HCT116 (cell line): ENCODE results near the gene GRIA2. TPM values are rescaled to one million over a fixed set of nuclear protein-coding genes. Genes with fewer than 3 reads are reported as not detected.

Source experiments
- ATAC-seq: fragments of 200-7000 bp; cut with Tn5 transposase; 2 replicates; pipeline ENCODE4 v1.9.1; 2020; ENCODE audit warnings: mild to moderate bottlenecking, moderate library complexity
- BruUV-seq: library from RNA; stranded (reverse); fragments of 400-500 nt; replicated peaks from 2 replicates; lab custom pipeline; 2021; lab: Mats Ljungman, UMichigan
- CTCF ChIA-PET: fragments of 300-600 bp; sonication (Branson Sonifier 250); formaldehyde crosslinking; loops from one replicate; lab custom pipeline; 2021; ENCODE audit warnings: antibody characterized with exemption; lab: Charles Lee
- POLR2A ChIA-PET: fragments of 300-600, 350-600 bp; sonication (Branson Sonifier 250); formaldehyde crosslinking; loops from one replicate; lab custom pipeline; 2021; ENCODE audit warnings: antibody characterized with exemption; lab: Charles Lee
- RAD21 ChIA-PET, 2 experiments: fragments of 300-600 bp; sonication (Branson Sonifier 250); formaldehyde crosslinking; loops; one replicate each; lab custom pipeline; 2023; ENCODE audit warnings: low total read pairs in 2 of 2; ENCODE audit not compliant: uncharacterized antibody in 2 of 2, unreplicated experiment in 2 of 2, low non-redundant PET in 1 of 2; lab: Charles Lee
- DNase-seq: peaks from one replicate; pipeline ENCODE4 v3.0.0-alpha.2; 2010; ENCODE audit warnings: low read depth, low spot score
- H2AFZ ChIP-seq: fragments of 200-600 bp; shearing (Covaris generic), sonication (generic); 2 replicates; pipeline ENCODE4 v1.6.1; 2017; ENCODE audit warnings: low read depth, mixed run types, mixed read lengths, antibody characterized with exemption, low read length; ENCODE audit not compliant: poor library complexity, severe bottlenecking
- H3K27ac ChIP-seq: 2 replicates; pipeline ENCODE4 v1.5.1; 2012; ENCODE audit warnings: low read depth, low read length
- H3K27me3 ChIP-seq: fragments of 200-600 bp; sonication (generic); 2 replicates; pipeline ENCODE4 v1.6.1; 2016; ENCODE audit warnings: mixed run types, low read length, mixed read lengths; ENCODE audit not compliant: insufficient read depth
- H3K36me3 ChIP-seq, 2 experiments: fragments of 200-500 bp in 1 of 2; fragments of 200-600 bp in 1 of 2; sonication (Bioruptor generic) in 1 of 2; sonication (generic) in 1 of 2; 2 replicates each; pipeline versions ENCODE4 v1.5.1 to v1.6.1; 2014 to 2016; ENCODE audit warnings: low read length in 2 of 2, inconsistent platforms in 1 of 2, mixed read lengths in 1 of 2, mixed run types in 1 of 2; ENCODE audit not compliant: insufficient read depth in 2 of 2, control insufficient read depth in 1 of 2
- H3K4me1 ChIP-seq, 2 experiments: fragments of 200-600 bp in 1 of 2; sonication (generic) in 1 of 2; 2 replicates each; pipeline versions ENCODE4 v1.5.1 to v1.6.1; 2012 to 2017; ENCODE audit warnings: low read length in 2 of 2, inconsistent platforms in 1 of 2, mild to moderate bottlenecking in 1 of 2, mixed read lengths in 1 of 2, mixed run types in 1 of 2, moderate library complexity in 1 of 2; ENCODE audit not compliant: insufficient read depth in 2 of 2, control insufficient read depth in 1 of 2
- H3K4me2 ChIP-seq: fragments of 200-600 bp; sonication (generic); 2 replicates; pipeline ENCODE4 v1.6.1; 2017; ENCODE audit warnings: mixed run types, low read length, mixed read lengths
- H3K4me3 ChIP-seq, 2 experiments: fragments of 200-600 bp in 1 of 2; sonication (generic) in 1 of 2; replicated peaks in 1 of 2; 2 replicates each; pipeline ENCODE4 v1.5.1; 2011 to 2016; ENCODE audit warnings: low read length in 2 of 2, control low read depth in 1 of 2, low read depth in 1 of 2, mild to moderate bottlenecking in 1 of 2, mixed read lengths in 1 of 2, mixed run types in 1 of 2
- H3K79me2 ChIP-seq: fragments of 200-600 bp; sonication (generic); 2 replicates; pipeline ENCODE4 v1.6.1; 2017; ENCODE audit warnings: mild to moderate bottlenecking, mixed run types, low read length, moderate library complexity, mixed read lengths; ENCODE audit not compliant: insufficient read depth
- H3K9ac ChIP-seq: fragments of 200-600 bp; sonication (generic); 2 replicates; pipeline ENCODE4 v1.6.1; 2016; ENCODE audit warnings: low read length, mixed read lengths
- H3K9me2 ChIP-seq: fragments of 200-600 bp; sonication (generic), shearing (Covaris generic); 2 replicates; pipeline ENCODE4 v1.6.1; 2017; ENCODE audit warnings: mixed run types, mild to moderate bottlenecking, moderate library complexity; ENCODE audit not compliant: insufficient read depth
- H3K9me3 ChIP-seq, 2 experiments: fragments of 200-500 bp in 1 of 2; fragments of 200-600 bp in 1 of 2; sonication (Bioruptor generic) in 1 of 2; sonication (generic) in 1 of 2; 2 replicates each; pipeline ENCODE4 v1.6.1; 2014 to 2017; ENCODE audit warnings: low read length in 2 of 2, mixed read lengths in 2 of 2, inconsistent platforms in 1 of 2, low read depth in 1 of 2, mild to moderate bottlenecking in 1 of 2, mixed run types in 1 of 2, moderate library complexity in 1 of 2; ENCODE audit not compliant: control insufficient read depth in 1 of 2, insufficient read depth in 1 of 2
- H4K20me1 ChIP-seq: fragments of 200-600 bp; sonication (generic), shearing (Covaris generic); 2 replicates; pipeline ENCODE4 v1.6.1; 2017; ENCODE audit warnings: mixed run types, mild to moderate bottlenecking, moderate library complexity; ENCODE audit not compliant: insufficient read depth
- CEBPB ChIP-seq: IDR thresholded peaks from 2 replicates; pipeline ENCODE4 v1.6.1; 2012; ENCODE audit warnings: low read depth
- EGR1 ChIP-seq: IDR thresholded peaks from 2 replicates; pipeline ENCODE4 v1.6.1; 2012; ENCODE audit warnings: low read depth
- ELF1 ChIP-seq: IDR thresholded peaks from 2 replicates; pipeline ENCODE4 v1.6.1; 2012; ENCODE audit warnings: low read depth, borderline replicate concordance
- EZH2 ChIP-seq: fragments of 200-600 bp; sonication (generic); IDR thresholded peaks from 2 replicates; pipeline ENCODE4 v1.6.1; 2017; ENCODE audit warnings: antibody characterized with exemption, mixed run types
- EZH2phosphoT487 ChIP-seq: fragments of 200-600 bp; IDR thresholded peaks from 2 replicates; pipeline ENCODE4 v1.6.1; 2018; ENCODE audit warnings: antibody characterized with exemption, borderline replicate concordance
- FOSL1 ChIP-seq: IDR thresholded peaks from 2 replicates; pipeline ENCODE4 v1.6.1; 2012; ENCODE audit warnings: low read depth
- JUND ChIP-seq: IDR thresholded peaks from 2 replicates; pipeline ENCODE4 v1.6.1; 2012
- POLR2A ChIP-seq: IDR thresholded peaks from 2 replicates; pipeline ENCODE4 v1.7.0; 2011; ENCODE audit warnings: borderline replicate concordance; ENCODE audit not compliant: insufficient read depth, insufficient read length; ENCODE audit errors: extremely low read depth
- SIN3A ChIP-seq: IDR thresholded peaks from 2 replicates; pipeline ENCODE4 v1.6.1; 2012; ENCODE audit warnings: low read depth
- SRF ChIP-seq: IDR thresholded peaks from 2 replicates; pipeline ENCODE4 v1.6.1; 2012; ENCODE audit warnings: low read depth
- TCF7L2 ChIP-seq: IDR thresholded peaks from 2 replicates; pipeline ENCODE4 v1.7.0; 2011; ENCODE audit warnings: borderline replicate concordance, inconsistent platforms; ENCODE audit not compliant: insufficient read depth, insufficient read length; ENCODE audit errors: extremely low read depth
- YY1 ChIP-seq: IDR thresholded peaks from 2 replicates; pipeline ENCODE4 v1.6.1; 2011; ENCODE audit warnings: low read length, low read depth, moderate library complexity, mild to moderate bottlenecking; ENCODE audit not compliant: insufficient replicate concordance; ENCODE audit errors: extremely low read depth
- ZFX ChIP-seq: fragments of 450-650 bp; IDR thresholded peaks from 2 replicates; pipeline ENCODE4 v1.6.1; 2017
- ZNF274 ChIP-seq: fragments of 200-500 bp; sonication (Bioruptor generic); IDR thresholded peaks from 2 replicates; pipeline ENCODE4 v1.6.1; 2014; ENCODE audit warnings: mild to moderate bottlenecking, low read depth, low read length, inconsistent platforms
- intact Hi-C: fragments of 100-400 bp; cut with micrococcal nuclease; formaldehyde crosslinking; loops from 2 replicates; pipeline ENCODE4 v1.10.0; 2022
- total RNA-seq: library from RNA; stranded (reverse); gene quantifications from one replicate; pipeline ENCODE4 v1.2.1, GENCODE V29; 2021; ENCODE audit not compliant: unreplicated experiment
- TF ChIP-seq, protein P1 (sequence below): IDR thresholded peaks from 2 replicates; pipeline ENCODE4 v1.6.1; 2011; ENCODE audit warnings: mild to moderate bottlenecking, low read length, moderate library complexity; ENCODE audit not compliant: insufficient replicate concordance; ENCODE audit errors: extremely low read depth
- TF ChIP-seq, protein P2 (sequence below): IDR thresholded peaks from 2 replicates; pipeline ENCODE4 v1.6.1; 2012
- TF ChIP-seq, protein P3 (sequence below), 3 experiments: fragments of 200-600 bp in 1 of 3; sonication (generic) in 1 of 3; IDR thresholded peaks in 2 of 3; conservative IDR thresholded peaks in 1 of 3; 2 replicates each; pipeline ENCODE4 v1.5.1; 2012 to 2017; ENCODE audit warnings: low read depth in 2 of 3, low read length in 2 of 3, antibody characterized with exemption in 1 of 3, borderline replicate concordance in 1 of 3, control low read depth in 1 of 3, mild to moderate bottlenecking in 1 of 3, mixed read lengths in 1 of 3, mixed run types in 1 of 3, moderate library complexity in 1 of 3; ENCODE audit not compliant: insufficient read depth in 1 of 3
- TF ChIP-seq, protein P4 (sequence below): IDR thresholded peaks from 2 replicates; pipeline ENCODE4 v1.6.1; 2012; ENCODE audit warnings: low read depth

Gene GRIA2
- total RNA-seq, 1 experiment from 2014 or later, result not detected

DNA sequence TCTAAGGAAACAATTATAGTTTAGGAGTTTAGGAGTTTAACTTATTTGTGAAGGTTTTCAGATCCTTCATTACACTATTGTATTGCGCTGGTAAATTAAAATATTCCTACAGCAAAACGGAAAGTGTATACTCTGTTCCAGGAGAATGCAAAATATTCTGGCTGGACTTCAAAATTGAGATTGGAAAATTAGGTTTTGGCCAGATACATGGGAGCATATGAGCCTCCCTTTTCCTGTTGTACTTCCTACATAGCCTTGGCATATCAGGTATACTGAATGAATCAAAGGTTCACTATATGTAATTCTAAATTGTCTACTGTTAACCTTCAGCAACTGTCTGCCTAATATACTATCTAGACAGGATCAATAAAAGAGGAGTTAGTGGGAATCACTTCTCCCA lies 25.2 kb upstream of the GRIA2 start:
- H3K4me3 ChIP-seq, result no peak overlapping the region
- TF ChIP-seq EZH2 (no peak), YY1 (no peak), SRF (no peak), FOSL1 (no peak), JUND (no peak), POLR2A (no peak), EZH2phosphoT487 (no peak), EGR1 (no peak), TCF7L2 (no peak), CEBPB (no peak), ZFX (no peak), ZNF274 (no peak), ELF1 (no peak), SIN3A (no peak)
- TF ChIP-seq, protein P1, sequence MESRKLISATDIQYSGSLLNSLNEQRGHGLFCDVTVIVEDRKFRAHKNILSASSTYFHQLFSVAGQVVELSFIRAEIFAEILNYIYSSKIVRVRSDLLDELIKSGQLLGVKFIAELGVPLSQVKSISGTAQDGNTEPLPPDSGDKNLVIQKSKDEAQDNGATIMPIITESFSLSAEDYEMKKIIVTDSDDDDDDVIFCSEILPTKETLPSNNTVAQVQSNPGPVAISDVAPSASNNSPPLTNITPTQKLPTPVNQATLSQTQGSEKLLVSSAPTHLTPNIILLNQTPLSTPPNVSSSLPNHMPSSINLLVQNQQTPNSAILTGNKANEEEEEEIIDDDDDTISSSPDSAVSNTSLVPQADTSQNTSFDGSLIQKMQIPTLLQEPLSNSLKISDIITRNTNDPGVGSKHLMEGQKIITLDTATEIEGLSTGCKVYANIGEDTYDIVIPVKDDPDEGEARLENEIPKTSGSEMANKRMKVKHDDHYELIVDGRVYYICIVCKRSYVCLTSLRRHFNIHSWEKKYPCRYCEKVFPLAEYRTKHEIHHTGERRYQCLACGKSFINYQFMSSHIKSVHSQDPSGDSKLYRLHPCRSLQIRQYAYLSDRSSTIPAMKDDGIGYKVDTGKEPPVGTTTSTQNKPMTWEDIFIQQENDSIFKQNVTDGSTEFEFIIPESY, result no peak
- TF ChIP-seq, protein P2, sequence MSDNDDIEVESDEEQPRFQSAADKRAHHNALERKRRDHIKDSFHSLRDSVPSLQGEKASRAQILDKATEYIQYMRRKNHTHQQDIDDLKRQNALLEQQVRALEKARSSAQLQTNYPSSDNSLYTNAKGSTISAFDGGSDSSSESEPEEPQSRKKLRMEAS, result no peak
- TF ChIP-seq, protein P3, sequence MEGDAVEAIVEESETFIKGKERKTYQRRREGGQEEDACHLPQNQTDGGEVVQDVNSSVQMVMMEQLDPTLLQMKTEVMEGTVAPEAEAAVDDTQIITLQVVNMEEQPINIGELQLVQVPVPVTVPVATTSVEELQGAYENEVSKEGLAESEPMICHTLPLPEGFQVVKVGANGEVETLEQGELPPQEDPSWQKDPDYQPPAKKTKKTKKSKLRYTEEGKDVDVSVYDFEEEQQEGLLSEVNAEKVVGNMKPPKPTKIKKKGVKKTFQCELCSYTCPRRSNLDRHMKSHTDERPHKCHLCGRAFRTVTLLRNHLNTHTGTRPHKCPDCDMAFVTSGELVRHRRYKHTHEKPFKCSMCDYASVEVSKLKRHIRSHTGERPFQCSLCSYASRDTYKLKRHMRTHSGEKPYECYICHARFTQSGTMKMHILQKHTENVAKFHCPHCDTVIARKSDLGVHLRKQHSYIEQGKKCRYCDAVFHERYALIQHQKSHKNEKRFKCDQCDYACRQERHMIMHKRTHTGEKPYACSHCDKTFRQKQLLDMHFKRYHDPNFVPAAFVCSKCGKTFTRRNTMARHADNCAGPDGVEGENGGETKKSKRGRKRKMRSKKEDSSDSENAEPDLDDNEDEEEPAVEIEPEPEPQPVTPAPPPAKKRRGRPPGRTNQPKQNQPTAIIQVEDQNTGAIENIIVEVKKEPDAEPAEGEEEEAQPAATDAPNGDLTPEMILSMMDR (IDR thresholded peaks at IDR 0.05 in 2 of 3, conservative IDR thresholded peaks at IDR 0.05 in 1 of 3; ENCODE audit: borderline replicate concordance in 1 of 3, insufficient read depth in 1 of 3, low read depth in 2 of 3, low read length in 2 of 3), result no peak
- TF ChIP-seq, protein P4, sequence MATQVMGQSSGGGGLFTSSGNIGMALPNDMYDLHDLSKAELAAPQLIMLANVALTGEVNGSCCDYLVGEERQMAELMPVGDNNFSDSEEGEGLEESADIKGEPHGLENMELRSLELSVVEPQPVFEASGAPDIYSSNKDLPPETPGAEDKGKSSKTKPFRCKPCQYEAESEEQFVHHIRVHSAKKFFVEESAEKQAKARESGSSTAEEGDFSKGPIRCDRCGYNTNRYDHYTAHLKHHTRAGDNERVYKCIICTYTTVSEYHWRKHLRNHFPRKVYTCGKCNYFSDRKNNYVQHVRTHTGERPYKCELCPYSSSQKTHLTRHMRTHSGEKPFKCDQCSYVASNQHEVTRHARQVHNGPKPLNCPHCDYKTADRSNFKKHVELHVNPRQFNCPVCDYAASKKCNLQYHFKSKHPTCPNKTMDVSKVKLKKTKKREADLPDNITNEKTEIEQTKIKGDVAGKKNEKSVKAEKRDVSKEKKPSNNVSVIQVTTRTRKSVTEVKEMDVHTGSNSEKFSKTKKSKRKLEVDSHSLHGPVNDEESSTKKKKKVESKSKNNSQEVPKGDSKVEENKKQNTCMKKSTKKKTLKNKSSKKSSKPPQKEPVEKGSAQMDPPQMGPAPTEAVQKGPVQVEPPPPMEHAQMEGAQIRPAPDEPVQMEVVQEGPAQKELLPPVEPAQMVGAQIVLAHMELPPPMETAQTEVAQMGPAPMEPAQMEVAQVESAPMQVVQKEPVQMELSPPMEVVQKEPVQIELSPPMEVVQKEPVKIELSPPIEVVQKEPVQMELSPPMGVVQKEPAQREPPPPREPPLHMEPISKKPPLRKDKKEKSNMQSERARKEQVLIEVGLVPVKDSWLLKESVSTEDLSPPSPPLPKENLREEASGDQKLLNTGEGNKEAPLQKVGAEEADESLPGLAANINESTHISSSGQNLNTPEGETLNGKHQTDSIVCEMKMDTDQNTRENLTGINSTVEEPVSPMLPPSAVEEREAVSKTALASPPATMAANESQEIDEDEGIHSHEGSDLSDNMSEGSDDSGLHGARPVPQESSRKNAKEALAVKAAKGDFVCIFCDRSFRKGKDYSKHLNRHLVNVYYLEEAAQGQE, result no peak
- TF ChIP-seq, all 23 proteins: peak for 0
- Histone ChIP-seq H4K20me1 (no peaks in the 10 kb centered on the region), H3K36me3 (no peaks in the 10 kb centered on the region), H3K79me2 (no peaks in the 10 kb centered on the region), H3K4me2 (no peak overlapping the region), H2AFZ (no peak overlapping the region), H3K9me2 (peaks cover 5% of the 10 kb centered on the region; the same call in 1 of the 2 replicates), H3K27me3 (no peaks in the 10 kb centered on the region), H3K4me1 (no peaks in the 10 kb centered on the region), H3K9ac (no peak overlapping the region), H3K9me3 (no peaks in the 10 kb centered on the region), H3K27ac (no peak overlapping the region)
- ChIA-PET CTCF (no interaction called here), RAD21 (no interaction called here), POLR2A (no interaction called here)
- no peak for ATAC-seq
- BruUV-seq, result no TSS peak
- DNase-seq, result no peak
- intact Hi-C loops, result no loop called here
